Fibroblast of gingiva (primary cell): ENCODE results near the gene MYO10.
"Not testable (repeated sequence)": the region's sequence is repeated elsewhere in the genome, so short reads cannot be mapped to it uniquely, and the experiment has no call there.

ENCODE experiments used
- DNase-seq: peaks from one replicate; pipeline ENCODE4 v3.0.0-alpha.2; 2011; ENCODE audit warnings: low read depth

The MYO10 gene

DNA sequence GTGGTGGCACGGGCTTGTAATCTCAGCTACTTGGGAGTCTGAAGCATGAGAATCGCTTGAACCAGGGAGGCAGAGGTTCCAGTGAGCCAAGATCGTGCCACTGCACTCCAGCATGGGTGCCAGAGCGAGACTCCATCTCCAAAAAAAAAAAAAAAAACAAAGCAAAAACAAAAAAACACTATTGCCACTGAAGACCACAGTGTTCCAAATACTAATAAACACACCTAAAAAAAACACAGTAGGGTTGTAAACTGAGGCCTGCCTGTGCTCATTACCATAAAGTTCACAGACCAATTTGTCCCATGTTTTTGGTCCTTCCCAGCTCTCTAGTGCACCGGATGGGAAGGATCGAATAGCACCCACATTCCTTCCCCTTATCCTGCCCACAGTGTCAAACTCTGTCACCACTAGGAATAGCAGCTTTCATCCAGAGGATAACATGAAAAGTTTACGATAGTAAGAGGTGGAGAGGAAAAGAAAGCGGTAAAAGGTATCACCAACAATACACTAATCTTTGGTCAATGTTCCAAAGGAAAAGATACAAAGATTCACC lies 49.2 kb downstream of the MYO10 start:
- no peak for DNase-seq

DNA sequence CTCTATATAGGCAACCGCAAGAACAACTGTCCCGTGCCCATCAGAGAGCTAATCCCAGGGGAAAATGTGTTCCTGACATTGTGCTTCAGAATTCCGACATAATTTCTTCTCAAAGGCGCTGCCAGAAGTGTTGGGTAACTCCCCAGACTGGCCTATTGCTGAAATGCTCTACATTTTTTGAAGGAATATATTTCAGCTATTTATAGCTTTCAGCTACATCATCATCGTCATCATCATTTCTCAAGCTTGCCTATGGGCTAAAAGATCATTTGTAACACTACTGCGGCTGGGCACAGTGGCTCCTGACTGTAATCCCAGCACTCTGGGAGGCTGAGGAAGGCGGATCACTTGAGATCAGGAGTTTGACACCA lies 49.7 kb downstream of the MYO10 start:
- peak; percentile 99 for DNase-seq

DNA sequence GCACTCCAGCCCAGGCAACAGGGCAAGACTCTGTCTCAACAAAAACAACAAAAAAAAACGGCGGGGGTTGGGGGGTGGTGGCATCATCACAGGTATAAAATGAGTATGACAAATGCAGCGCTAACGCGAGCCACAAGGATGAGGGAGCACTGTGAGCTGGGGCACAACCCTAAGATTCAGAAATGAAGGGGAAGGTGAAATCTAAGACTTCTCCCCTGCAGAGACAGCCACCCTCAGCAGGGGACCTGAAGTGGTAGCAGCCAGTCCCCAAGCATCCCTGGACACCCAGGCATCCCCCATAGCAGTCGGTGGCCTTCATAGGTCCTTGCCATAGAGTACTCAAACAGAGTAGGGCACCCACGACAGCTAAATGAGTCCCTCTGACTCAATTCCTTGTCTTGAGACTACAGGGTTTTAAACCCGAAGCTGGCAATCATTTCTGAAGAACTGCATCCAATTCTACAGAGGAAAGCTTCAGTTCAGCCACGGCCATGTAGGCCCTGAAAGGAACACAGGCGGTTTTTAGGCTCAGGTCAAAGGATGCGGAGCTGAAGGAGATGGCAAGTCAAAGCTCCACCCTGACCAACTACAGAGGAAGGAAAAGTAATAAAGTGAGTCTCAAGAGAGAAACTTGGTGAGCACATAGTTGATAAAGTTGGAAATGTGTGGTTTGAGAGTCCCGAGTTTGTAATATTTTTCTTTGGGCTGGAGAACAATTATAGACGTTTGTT lies 50.3 kb downstream of the MYO10 start:
- no peak for DNase-seq

DNA sequence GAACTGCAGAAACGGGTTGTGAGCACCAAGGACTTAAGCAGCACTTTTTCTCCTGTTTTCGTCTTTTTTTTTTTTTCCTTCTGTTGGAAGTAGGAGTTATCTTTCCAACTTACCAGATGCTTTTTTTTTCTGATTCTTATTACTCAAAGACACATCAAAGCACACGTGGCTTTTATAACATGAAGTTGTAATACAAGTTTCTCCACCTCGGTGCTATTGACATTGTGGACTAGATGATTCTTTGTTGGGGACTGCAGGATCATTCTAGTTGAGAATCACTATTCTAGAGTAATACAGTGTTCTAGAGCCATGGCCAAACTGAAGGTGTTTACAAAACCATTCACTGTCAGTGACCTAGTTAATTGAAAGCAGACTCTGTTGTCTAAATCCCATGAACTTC lies 51.5 kb downstream of the MYO10 start:
- DNase-seq: no peak

DNA sequence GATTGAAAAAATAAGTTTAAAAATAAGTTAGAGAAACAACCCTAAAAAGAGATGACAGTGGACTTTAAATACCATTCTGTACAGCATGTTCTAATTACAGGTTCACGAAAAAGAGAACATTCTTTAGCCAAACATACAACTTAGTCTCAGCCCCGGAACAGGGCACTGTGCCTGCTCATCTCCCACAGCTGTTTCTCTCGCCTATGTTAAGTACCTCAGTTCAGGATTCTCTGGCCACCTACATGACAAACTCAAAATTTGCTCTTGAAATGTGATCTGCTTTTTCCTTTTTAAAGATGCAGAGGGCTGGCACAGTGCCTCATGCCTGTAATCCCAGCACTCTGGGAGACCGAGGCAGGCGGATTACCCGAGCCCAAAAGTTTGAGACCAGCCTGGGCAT lies 52.3 kb downstream of the MYO10 start:
- DNase-seq: peak; percentile 71

DNA sequence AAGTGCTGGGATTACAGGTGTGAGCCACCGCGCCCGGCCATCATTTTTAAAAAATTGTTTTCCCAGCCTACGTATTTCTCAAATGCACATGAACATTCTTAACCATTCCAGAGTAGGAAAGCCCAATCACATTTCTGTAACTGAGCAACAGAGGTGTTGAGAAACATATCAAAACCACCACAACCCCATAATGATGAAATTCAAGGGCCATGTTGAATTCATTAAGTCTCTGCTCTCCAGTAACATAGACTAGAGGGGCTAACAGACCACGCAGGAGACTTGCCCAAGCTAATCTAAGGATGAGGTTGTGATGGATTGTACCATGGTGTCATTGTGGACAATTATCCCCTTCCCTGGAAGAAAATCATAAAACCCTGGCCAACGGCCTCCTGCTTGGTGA lies 52.9 kb downstream of the MYO10 start:
- DNase-seq: peak; percentile 70

DNA sequence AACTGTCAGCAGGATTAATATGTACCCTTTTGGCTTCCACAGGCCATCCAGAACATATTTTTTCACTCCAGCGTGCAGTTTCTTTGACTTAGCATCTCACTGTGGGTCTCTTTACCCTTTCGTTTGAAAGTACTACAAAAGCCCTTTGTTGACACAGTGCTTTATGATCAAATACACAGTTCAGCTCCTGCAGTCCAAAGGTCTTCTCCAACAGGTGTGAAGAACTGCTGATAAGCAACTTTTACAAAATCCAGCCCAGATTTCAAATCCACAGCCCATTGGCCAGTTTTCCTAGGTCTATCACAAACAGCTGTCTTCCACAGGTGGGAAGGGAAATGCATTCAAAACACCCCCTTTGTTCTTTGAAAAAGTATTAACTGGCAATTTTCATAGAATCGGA lies 54.8 kb downstream of the MYO10 start:
- no peak for DNase-seq

DNA sequence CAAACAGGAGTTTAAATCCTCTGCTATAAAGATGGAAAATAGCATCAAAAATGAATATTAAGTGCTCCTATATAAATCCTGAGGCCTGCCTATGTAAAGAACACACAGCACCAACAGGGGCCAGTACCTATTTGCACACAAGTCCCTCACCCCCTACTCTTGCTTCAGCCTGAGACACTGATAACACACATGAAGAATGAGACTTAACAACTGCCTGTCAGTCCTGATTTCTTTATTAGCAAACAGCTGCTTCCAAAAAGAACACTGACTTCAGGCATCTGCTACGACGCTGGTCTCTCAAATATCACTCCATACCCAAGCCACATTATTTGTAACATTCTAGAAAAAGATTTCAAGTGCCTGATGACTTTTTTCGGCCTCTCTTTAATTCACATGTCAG lies 55.5 kb downstream of the MYO10 start:
- no peak for DNase-seq

DNA sequence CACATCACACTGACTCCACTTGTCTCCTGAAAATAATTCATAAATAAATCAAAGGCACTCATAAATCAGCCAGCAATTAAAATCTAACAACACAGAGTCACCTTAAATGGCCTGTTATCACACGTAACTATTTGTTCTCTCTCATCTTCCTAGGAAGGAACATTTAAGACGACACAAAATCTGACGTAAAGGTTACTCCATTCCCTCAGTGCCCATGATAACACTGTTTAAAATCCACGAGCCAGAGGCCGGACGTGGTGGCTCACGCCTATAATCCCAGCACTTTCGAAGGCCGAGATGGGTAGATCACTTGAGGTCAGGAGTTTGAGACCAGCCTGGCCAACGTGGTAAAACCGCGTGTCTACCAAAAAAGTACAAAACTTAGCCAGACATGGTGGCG lies 56.4 kb downstream of the MYO10 start:
- DNase-seq: no peak

DNA sequence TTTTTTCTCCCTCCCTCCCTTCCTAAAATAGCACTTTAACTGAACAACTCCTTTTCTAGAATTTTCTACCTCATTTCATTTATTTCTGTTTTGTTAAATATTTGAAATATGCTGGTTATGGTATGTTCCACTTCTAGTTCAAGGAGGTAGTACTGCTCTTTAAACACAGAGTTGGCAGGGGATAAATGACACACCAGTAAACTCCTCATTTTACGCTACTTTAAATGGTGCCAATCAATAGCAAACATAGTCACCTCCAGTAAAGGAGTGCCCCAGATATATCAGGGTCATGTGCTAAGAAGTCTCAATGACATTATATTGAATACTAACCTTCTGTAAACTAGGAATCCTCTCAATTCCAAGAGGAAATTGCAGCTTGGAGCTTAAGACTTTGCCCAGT lies 56.9 kb downstream of the MYO10 start:
- DNase-seq: no peak

DNA sequence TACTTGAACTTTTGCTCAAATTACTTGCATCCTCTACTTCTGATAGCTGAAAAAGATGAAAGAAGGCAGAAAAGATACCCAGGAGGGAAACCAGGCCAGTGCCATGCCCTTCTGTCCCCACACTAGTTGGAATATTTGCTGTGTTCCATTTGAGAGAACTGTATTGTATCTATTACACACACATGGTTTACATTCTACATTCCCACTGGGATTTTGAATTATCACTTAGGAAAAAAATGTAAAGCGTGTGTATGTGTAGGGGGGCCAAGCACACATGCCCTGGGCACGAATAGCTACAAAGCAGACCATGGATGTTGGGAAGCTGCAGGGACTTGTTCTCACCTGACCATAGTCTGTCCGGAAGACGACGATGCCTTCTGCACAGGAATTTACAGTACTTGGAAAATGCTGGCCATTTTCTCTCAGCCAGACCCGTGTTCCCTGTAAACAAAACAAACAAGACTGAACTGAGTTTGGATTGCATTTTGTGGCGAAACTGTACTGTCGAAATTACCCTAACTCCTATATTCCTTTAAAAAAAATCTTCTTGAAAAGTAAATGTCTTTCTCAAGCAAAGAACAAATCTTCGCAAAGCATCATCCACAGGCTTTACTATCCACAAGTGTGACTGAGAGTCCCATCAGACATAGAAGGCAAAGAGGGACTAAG lies 58.7 kb downstream of the MYO10 start:
- peak; percentile 76 for DNase-seq

DNA sequence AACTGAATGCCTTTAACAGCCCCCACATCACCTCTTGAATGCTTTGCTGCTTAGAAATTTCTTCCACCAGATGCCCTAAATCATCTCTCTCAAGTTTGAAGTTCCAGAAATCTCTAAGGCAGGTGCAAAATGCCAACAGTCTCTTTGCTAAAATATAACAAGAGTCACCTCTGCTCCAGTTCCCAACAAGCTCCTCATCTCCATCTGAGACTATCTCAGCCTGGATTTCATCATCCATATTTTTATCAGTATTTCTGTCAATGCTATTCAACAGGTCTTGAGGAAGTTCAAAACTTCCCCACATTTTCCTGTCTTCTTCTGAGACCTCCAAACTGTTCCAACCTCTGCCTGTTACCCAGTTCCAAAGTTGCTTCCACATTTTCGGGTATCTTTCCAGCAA lies 61.7 kb downstream of the MYO10 start:
- not testable (repeated sequence) for DNase-seq

DNA sequence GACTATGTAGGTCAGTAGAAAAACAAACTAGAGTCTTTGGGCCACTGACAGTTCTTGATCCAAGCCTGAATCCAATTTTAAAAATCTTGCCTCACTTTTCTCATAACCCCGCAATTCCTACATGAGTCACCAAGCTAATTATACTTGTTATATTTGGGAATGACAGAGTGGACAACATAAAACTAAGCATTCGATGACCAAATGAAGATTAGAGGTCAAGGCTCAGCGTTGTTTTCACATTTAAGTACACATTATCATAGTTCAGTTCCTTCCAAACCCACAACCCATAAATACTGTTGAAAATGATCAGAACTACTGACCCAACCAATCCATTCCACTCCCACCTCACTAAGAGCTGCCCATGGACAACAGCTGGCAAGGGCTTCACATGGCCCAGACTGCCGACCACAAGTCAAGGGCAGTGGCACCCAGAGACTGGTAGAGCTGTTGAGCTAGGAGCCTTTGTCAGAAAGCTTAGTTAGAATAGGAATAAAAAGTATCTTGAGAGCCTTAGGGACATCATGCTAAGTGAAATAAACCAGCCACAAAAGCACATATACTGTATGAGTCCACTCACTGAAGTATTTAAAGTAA lies 64.2 kb downstream of the MYO10 start:
- peak; percentile 88 for DNase-seq

DNA sequence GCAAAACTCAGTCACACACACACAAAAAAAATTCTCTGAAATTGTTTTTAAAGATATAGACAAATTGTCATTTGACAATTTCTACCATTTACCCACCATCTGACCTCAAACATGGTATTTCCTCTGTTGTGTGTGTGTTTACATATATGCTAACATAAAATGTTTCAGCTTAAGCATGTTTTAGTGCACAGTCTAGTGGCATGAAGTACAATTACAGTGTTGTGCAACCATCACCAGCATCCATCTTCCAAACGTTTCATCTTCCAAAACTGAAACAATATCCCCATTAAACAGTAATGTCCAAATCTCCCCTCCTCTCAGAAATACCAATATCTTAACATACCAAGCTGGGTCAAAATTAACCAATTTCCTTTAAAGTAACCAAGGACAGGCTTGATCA lies 65.2 kb downstream of the MYO10 start:
- DNase-seq: peak; percentile 44

DNA sequence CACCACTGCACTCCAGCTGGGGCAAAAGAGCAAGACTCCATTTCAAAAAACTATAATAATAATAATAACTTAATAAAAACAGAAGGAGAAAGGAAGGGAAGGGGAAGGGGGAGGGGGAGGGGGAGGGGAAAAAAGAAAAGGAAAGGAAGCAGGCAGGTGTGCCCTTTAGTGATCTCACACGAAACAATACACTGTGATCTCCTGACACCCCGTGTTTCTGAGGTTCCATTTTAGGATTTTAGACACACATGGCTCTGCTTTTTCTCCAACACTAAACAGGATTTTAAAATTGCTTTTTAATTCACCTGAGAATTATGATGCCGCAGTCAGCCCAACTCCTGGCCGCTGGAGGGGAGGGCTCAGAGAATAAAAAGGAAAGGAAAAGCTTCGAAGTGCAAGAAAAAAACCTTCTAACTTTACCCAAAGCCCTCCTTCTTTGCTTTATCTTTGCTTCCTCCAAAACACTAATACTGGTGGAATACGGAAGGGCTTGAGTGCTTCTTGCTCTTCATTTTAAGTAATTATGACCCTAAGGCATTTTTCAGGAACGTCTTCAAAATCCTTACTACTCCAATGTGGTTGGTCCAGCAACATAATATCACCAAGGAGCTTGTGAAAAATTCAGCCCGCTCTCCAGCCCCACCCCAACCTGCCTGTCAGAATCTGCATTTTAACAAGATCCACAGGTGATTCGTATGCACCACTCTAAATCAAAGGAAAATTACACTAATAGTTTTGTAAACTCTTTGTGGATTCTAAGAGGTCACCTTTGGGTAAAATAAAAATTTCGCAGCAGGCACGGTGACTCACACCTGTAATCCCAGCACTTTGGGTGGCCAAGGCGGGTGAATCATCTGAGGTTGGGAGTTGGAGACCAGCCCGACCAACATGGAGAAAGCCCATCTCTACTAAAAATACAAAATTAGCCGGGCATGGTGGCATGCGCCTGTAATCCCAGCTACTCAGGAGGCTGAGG lies 66.0 kb downstream of the MYO10 start:
- DNase-seq: no peak

DNA sequence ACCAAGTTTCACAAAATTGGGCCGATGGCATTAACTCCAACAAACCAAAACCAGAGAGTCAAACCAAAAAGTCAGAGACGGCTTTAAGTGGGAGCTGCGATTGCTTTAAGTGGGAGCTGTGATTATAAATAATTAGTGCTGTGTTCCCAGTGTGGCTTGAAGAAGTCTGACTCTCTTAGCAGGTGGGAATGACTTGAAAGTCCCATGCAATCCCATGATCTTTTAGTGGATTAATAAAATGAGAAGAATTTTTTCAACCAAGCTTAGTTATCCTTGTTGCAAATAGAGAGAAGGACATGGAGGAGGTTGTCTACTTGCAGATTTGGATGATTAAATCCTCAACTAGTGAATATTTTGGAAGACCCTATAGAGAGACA lies 68.5 kb downstream of the MYO10 start:
- no peak for DNase-seq

DNA sequence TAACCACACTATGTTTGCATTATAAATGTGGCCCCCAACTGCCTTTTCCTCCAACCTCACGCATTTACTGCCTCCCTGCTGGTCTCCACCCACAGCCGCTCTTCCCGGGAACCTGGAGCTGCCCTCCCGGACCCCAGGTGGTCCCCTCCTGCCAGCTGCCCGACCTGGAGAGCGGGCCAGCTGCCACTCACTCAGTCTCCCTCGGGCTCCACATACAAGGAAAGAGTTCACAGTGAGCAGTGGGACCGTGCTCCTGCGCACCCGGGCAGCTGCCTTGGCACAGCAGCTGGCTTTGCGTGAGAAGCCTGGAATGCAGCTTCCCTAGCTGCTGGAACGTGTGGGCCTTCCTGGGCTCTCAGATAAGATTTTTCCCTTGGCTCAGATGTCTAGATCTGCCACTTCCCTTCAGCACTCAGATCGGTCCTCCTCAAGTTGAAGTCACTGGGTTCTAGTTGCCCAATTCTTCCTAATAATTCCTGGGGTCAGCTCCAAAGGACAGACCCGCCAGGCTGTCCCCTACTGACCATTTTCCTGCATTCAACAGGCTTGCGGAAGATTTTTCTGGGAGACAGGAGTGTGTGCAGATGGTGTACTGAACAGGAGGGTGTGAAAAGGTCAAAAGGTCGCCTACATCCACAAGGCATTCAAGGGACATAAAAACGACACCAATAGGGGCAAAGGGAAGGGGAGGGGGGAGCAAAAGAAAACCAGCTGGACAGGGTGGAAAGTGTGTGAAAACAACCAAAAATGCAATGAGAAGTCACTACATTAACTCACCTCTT lies 69.1 kb downstream of the MYO10 start:
- no peak for DNase-seq

DNA sequence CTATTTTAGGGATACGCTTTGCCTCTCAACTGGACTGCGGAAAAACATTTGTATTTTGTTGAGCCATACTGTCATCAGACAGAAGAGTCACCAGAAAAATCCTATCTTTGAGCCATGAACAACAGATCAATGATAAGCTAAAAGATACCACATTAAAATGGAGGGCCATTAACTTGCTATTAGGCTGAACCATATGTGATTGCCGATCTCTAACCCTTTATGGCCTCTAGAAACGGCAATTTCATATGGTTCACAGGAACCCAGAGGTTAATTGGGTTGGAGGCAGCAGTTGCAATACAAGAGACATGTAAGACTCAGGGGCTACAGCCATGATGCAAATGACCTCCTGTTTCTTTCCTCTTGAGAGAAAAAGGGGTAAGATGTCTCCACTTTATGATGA lies 69.8 kb downstream of the MYO10 start:
- no peak for DNase-seq

DNA sequence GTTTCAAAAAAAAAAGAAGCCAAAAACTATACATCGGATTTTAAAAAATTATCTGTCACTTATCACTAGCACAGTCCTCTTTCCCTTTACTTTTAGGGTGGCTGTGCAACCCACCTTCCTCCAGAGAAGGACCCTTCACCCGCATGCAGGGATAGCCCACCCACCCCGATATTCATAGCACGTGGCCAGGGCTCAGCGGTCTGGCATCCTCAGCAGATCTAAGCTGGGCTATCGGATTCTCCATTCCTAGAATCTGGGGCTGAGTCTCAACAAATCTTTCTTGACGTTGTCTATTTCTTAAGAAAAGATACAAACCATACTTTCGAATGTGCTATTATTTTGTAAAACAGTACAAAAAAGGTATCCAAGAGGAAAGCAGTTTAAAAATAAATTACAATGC lies 70.9 kb downstream of the MYO10 start:
- no peak for DNase-seq

DNA sequence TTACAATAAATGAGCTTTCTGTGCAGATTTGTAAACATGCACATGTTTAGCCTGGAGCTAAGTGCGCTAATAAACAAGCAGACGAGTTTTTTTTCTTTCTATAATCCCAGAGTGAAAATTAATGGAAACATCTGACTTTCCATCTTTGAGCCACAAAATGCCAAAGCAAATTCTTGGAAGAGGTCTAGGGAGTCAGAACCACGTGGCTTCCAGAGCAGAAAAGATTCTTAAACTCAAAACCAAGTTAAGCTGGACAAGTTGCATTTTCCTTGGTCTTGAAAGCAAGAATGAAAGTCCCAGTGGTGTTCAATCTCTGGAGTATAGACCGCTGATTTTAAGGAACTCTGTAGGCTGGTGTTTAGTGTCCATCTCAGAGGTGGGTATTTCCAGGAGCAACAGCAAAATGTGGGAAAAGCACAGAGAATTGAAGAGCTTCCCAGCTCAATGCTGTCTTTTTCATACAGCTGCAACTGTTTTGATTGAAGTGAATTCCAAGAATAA lies 71.4 kb downstream of the MYO10 start:
- peak; percentile 33 for DNase-seq

DNA sequence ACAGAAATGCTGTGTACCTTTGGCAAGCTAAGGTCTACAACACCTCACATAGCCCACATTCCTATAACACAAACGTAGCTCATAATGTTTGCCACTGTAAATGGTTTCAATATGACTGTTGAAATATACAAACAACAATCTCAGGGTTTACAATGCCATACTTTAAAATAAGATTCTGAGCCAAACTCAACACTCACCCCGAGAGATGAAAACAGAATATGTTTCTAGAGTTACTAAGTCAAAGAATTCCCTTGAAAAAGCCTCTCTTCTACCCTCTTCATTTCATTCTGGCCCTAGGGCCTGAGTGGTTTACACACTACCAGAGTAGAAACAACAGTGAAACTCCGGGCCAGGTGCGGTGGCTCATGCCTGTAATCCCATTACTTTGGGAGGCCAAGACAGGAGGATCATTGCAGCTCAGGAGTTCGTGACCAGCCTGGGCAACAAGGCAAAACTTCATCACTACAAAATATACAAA lies 72.6 kb downstream of the MYO10 start:
- no peak for DNase-seq
